Fibroblast of skin of left quadriceps (primary cell): ENCODE measurements around the gene VSTM4.

Experiments used
- DNase-seq, 2 experiments: peaks; one replicate each; pipeline ENCODE4 v3.0.0-alpha.2; 2013; ENCODE audit warnings: low read depth in 2 of 2

The VSTM4 gene

GRCh38 chr10:49091450-49092210, 23.7 kb downstream of the VSTM4 start:
- DNase-seq = no peak

- no peak for DNase-seq
These were observed 24.5 kb downstream of the VSTM4 start for GRCh38 chr10:49090696-49091380.

DNA sequence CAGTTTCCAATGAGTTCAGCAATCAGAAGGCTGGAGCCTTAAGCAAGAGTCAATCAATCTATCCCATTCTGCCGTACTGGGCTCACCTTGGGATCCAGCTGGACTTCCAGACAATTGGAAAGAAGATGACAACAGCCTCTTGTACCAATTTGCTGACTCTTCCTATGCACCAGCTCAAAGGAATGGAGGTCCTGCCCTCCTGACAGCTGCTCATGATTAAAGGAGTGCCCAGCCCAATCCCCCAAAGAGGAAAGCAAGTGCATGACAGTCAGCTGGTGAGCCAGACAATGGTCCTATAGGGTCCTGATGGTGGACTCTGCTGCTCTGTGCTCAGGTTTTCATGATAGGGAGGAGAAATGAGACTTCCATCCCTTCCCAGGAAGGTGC, 25.1 kb downstream of the VSTM4 start:
- DNase-seq = no peak

- DNase-seq = no peak
These were observed 25.6 kb downstream of the VSTM4 start for GRCh38 chr10:49089557-49090188.

DNA sequence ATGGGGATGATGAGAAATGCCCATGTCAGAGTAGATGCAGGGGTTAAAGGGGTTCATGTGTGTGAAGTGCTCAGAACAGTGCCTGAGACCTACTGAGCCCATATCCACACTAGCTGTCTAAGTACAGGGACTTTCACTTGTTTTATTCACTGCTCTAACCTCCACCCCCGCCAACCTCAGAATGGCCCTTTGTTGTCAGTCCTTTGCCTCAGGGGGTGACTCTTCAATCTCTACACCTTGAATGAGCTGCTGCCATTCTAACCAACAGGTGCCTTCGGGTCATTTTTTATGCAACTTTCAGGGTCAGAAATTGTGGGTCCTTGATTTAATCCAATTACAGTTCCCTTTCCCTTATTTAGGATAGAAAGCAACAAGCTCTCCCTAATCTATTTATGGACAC, 26.2 kb downstream of the VSTM4 start:
- no peak for DNase-seq

GRCh38 chr10:49086889-49087288, 28.4 kb downstream of the VSTM4 start:
- DNase-seq = no peak

DNA sequence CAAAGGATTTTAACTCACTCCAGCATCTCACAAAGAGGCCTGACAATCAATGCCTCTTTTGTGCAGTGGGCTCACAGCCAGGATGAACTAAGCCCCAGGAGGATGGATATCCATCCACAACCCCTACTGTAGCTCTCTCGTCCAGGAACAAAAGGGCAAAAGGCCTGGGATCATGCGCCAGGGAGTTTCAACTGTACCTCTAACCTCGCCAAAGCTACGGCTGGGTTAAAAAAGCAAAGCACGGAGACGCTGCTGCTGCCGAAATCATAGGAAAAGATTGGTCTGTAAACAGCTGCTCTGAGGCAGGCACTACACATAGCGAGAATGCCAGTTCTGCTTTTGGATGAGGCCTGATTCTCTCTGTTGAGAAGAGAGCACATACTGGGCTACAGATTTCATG, 32.1 kb downstream of the VSTM4 start:
- no peak for DNase-seq

DNA sequence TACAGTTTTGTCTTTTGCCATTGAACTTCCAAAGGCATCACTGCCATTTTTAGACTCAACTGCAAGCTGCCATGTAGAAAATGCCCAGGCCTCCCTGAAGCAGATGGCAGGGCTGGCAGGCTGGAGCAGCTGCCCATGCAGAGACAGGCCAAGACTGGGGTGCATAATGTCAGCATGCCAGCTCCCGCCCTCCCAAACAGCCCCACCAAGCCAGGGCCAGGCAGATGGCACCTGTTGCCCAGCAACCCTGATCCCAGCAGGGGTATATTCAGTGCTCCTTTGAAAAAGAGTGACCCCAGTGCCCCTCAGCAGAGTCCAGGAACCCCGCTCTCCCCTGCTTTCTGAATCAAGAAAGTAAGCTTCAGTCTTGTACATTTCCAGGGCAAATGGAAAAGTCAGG, 32.6 kb downstream of the VSTM4 start:
- no peak for DNase-seq

- no peak for DNase-seq
These were observed 33.6 kb downstream of the VSTM4 start for GRCh38 chr10:49081547-49082275.

GRCh38 chr10:49080965-49081364, 34.4 kb downstream of the VSTM4 start:
- DNase-seq = no peak

GRCh38 chr10:49080071-49080470, 35.3 kb downstream of the VSTM4 start:
- DNase-seq = no peak

GRCh38 chr10:49079499-49079898, 35.8 kb downstream of the VSTM4 start:
- no peak for DNase-seq

- no peak for DNase-seq
These were observed 36.2 kb downstream of the VSTM4 start for GRCh38 chr10:49079072-49079471.

DNA sequence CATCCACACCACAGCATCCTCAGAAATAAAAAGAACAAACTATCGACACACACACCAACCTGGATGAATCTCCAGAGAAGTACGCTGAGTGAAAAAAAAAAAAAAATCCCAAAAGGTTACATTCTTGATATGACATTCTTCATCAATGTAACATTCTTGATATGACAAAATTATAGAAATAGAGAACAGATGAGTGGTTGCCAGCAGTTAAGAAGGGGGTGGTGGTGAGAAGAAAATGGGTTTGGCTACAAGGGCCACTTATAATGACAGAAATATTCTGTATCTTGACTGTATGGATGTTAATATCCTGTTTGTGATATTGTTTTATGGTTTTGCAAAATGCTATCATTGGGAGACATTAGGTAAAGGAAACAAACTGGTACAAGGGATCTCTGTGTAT, 36.9 kb downstream of the VSTM4 start:
- DNase-seq = no peak

- DNase-seq = no peak
These were observed 38.4 kb downstream of the VSTM4 start for GRCh38 chr10:49076741-49077521.

- DNase-seq = no peak
These were observed 39.0 kb downstream of the VSTM4 start for GRCh38 chr10:49076319-49076718.

GRCh38 chr10:49075743-49076142, 39.6 kb downstream of the VSTM4 start:
- DNase-seq = no peak

GRCh38 chr10:49074836-49075682, 40.3 kb downstream of the VSTM4 start:
- DNase-seq = no peak

DNA sequence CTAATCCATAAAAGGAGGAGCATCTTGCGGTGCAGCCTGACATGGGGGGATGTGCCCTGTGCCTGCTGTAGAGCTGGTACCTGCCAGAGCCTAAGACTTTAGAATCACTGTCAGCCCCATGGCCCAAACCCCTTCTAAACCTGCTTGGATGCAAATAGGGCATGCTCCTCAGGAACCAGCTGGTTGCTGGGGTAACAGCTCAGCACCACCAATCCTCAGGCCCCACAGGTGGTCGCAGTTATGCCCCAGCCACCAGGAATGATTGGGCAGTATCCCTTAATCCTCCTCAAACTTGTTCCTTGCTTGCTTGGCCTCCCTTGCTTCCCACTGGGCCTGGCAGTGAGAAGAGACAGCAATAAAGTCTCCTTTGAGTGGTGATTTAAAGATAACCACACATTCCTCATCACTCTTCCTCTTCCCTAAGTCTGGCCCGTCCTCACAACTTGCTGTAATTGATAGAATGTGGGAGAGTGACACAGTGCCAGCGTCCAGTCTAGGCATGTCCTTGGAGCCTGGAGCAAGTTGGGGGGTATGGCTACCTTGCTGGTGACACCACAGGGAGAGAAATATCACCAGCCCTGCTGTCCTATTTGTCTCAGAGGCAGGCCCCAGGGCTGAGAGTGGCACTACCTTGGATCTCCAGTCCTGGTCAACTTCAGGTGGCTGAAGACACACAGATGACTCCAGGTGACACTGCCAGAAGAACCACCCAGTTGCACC, 43.0 kb downstream of the VSTM4 start:
- DNase-seq = no peak

GRCh38 chr10:49071160-49071761, 44.1 kb downstream of the VSTM4 start:
- DNase-seq = no peak
